Stimulated activated CD4-positive, alpha-beta T cell treated with anti-CD3 and anti-CD28 coated beads, Interleukin-12 subunit alpha, Interleukin-12 subunit beta, amount 100 ng/mL, for 4 hours (primary cell): Measurements from ENCODE around the gene TMEM26.

Source experiments
- DNase-seq: peaks from one replicate; pipeline ENCODE4 v3.0.0-alpha.2; 2020

TMEM26 gene

GRCh38 chr10:61456095-61456789 lies 3.1 kb upstream of the TMEM26 start:
- DNase-seq = no peak

GRCh38 chr10:61455656-61456055 lies 2.5 kb upstream of the TMEM26 start:
- no peak for DNase-seq

- no peak for DNase-seq
These were observed 1.4 kb upstream of the TMEM26 start for GRCh38 chr10:61454541-61454940.

GRCh38 chr10:61452151-61452651 lies 980 bp downstream of the TMEM26 start:
- DNase-seq = no peak

- no peak for DNase-seq
These were observed 1.8 kb downstream of the TMEM26 start for GRCh38 chr10:61451357-61451756.

- no peak for DNase-seq
These were observed 4.2 kb downstream of the TMEM26 start for GRCh38 chr10:61448841-61449600.

GRCh38 chr10:61448091-61448490 lies 5.1 kb downstream of the TMEM26 start:
- no peak for DNase-seq

GRCh38 chr10:61439058-61439609 lies 14.0 kb downstream of the TMEM26 start:
- no peak for DNase-seq

- no peak for DNase-seq
These were observed 14.8 kb downstream of the TMEM26 start for GRCh38 chr10:61438141-61438988.

GRCh38 chr10:61423178-61423577 lies 30.0 kb downstream of the TMEM26 start:
- no peak for DNase-seq

- DNase-seq = no peak
These were observed 35.5 kb downstream of the TMEM26 start for GRCh38 chr10:61417661-61418060.

GRCh38 chr10:61415824-61416223 lies 37.4 kb downstream of the TMEM26 start:
- no peak for DNase-seq

- DNase-seq = no peak
These were observed 41.5 kb downstream of the TMEM26 start for GRCh38 chr10:61411706-61412105.

GRCh38 chr10:61410353-61411070 lies 42.7 kb downstream of the TMEM26 start:
- DNase-seq = no peak

- DNase-seq = no peak
These were observed 44.0 kb downstream of the TMEM26 start for GRCh38 chr10:61409157-61409556.

- DNase-seq = no peak
These were observed 45.1 kb downstream of the TMEM26 start for GRCh38 chr10:61408105-61408504.

- no peak for DNase-seq
These were observed 46.4 kb downstream of the TMEM26 start for GRCh38 chr10:61406736-61407135.

- no peak for DNase-seq
These were observed 46.9 kb downstream of the TMEM26 start for GRCh38 chr10:61406242-61406641.

- no peak for DNase-seq
These were observed 48.4 kb downstream of the TMEM26 start for GRCh38 chr10:61404751-61405150.

- no peak for DNase-seq
These were observed 52.7 kb downstream of the TMEM26 start for GRCh38 chr10:61400524-61400923.

- DNase-seq = no peak
These were observed 53.8 kb downstream of the TMEM26 start for GRCh38 chr10:61399406-61399805.

- DNase-seq = no peak
These were observed 54.6 kb downstream of the TMEM26 start for GRCh38 chr10:61398366-61399129.
